ENCODE results near the gene TRIM47.
"Not testable (repeated sequence)": the region's sequence is repeated elsewhere in the genome, so short reads cannot be mapped to it uniquely, and the experiment has no call there.

The TRIM47 gene

GRCh38 chr17:75872434-75873351 is 5.7 kb downstream of the TRIM47 start:
- Histone ChIP-seq H2AFZ (ENCODE audit: low read length) (peak overlapping the region; percentile 59), H3K79me2 (ENCODE audit: low read length) (peaks cover 31% of the 10 kb centered on the region), H3K27me3 (replicated peaks; ENCODE audit: insufficient read depth, low read length) (no peaks in the 10 kb centered on the region), H4K20me1 (ENCODE audit: insufficient read depth, low read length) (no peaks in the 10 kb centered on the region), H3K9ac (ENCODE audit: low read length) (peak overlapping the region; percentile 64), H3K27ac (ENCODE audit: low read length) (peak overlapping the region; percentile 83), H3K4me1 (ENCODE audit: low read length) (peaks cover 25% of the 10 kb centered on the region), H3K4me3 (ENCODE audit: low read length) (no peak overlapping the region), H3F3A (ENCODE audit: insufficient read depth, low read length) (peaks cover 43% of the 10 kb centered on the region), H3K9me3 (replicated peaks; ENCODE audit: insufficient read depth, low read length) (no peaks in the 10 kb centered on the region), H3K4me2 (ENCODE audit: low read depth, low read length) (peak overlapping the region; percentile 19; the same call in 1 of the 2 replicates), H3K36me3 (replicated peaks; ENCODE audit: insufficient read depth, low read length) (peaks cover 4% of the 10 kb centered on the region; the same call in 1 of the 2 replicates), H3K9me2 (replicated peaks; ENCODE audit: insufficient read depth, low read length) (no peaks in the 10 kb centered on the region)
- TF ChIP-seq EZH2 (optimal IDR thresholded peaks at IDR 0.05; ENCODE audit: low read depth, low read length) (no peak), CTCF (IDR thresholded peaks at IDR 0.05; ENCODE audit: low read length) (no peak), EZH2phosphoT487 (IDR thresholded peaks at IDR 0.05; ENCODE audit: low read length) (no peak)
- peak; percentile 69 for DNase-seq

GRCh38 chr17:75870228-75870627 is 8.2 kb downstream of the TRIM47 start:
- H3K36me3 ChIP-seq (replicated peaks; ENCODE audit: insufficient read depth, low read length); H2AFZ ChIP-seq (ENCODE audit: low read length); H3K4me2 ChIP-seq (ENCODE audit: low read depth, low read length); H3K4me3 ChIP-seq (ENCODE audit: low read length); H3K9me3 ChIP-seq (replicated peaks; ENCODE audit: insufficient read depth, low read length); H3K79me2 ChIP-seq (ENCODE audit: low read length); H3K27ac ChIP-seq (ENCODE audit: low read length); H3K9ac ChIP-seq (ENCODE audit: low read length); H3K9me2 ChIP-seq (replicated peaks; ENCODE audit: insufficient read depth, low read length); H3K27me3 ChIP-seq (replicated peaks; ENCODE audit: insufficient read depth, low read length); DNase-seq; H4K20me1 ChIP-seq (ENCODE audit: insufficient read depth, low read length): not testable (repeated sequence)
- H3K4me1 ChIP-seq (ENCODE audit: low read length): peaks cover 26% of the 10 kb centered on the region
- peaks cover 26% of the 10 kb centered on the region for H3F3A ChIP-seq (ENCODE audit: insufficient read depth, low read length)

GRCh38 chr17:75869282-75870141 is 8.9 kb downstream of the TRIM47 start:
- no peak overlapping the region for H3K4me2 ChIP-seq (ENCODE audit: low read depth, low read length)
- TF ChIP-seq EZH2phosphoT487 (IDR thresholded peaks at IDR 0.05; ENCODE audit: low read length) (no peak), EZH2 (optimal IDR thresholded peaks at IDR 0.05; ENCODE audit: low read depth, low read length) (no peak), CTCF (IDR thresholded peaks at IDR 0.05; ENCODE audit: low read length) (no peak)
- H3K27ac ChIP-seq (ENCODE audit: low read length): no peak overlapping the region
- H3K9me2 ChIP-seq (replicated peaks; ENCODE audit: insufficient read depth, low read length): no peaks in the 10 kb centered on the region
- H3K4me3 ChIP-seq (ENCODE audit: low read length): no peak overlapping the region
- no peak overlapping the region for H2AFZ ChIP-seq (ENCODE audit: low read length)
- peaks cover 32% of the 10 kb centered on the region for H3F3A ChIP-seq (ENCODE audit: insufficient read depth, low read length)
- no peak for DNase-seq
- peaks cover 2% of the 10 kb centered on the region; the same call in 1 of the 2 replicates for H3K36me3 ChIP-seq (replicated peaks; ENCODE audit: insufficient read depth, low read length)
- H3K27me3 ChIP-seq (replicated peaks; ENCODE audit: insufficient read depth, low read length): no peaks in the 10 kb centered on the region
- H3K4me1 ChIP-seq (ENCODE audit: low read length): peaks cover 29% of the 10 kb centered on the region
- H3K79me2 ChIP-seq (ENCODE audit: low read length): peaks cover 2% of the 10 kb centered on the region; the same call in 1 of the 2 replicates
- H4K20me1 ChIP-seq (ENCODE audit: insufficient read depth, low read length): no peaks in the 10 kb centered on the region
- H3K9me3 ChIP-seq (replicated peaks; ENCODE audit: insufficient read depth, low read length): no peaks in the 10 kb centered on the region
- no peak overlapping the region for H3K9ac ChIP-seq (ENCODE audit: low read length)

- not testable (repeated sequence) for H3K9me3 ChIP-seq (replicated peaks; ENCODE audit: insufficient read depth, low read length); H3K27ac ChIP-seq (ENCODE audit: low read length); H4K20me1 ChIP-seq (ENCODE audit: insufficient read depth, low read length); H3K27me3 ChIP-seq (replicated peaks; ENCODE audit: insufficient read depth, low read length); H3K9ac ChIP-seq (ENCODE audit: low read length); H3K9me2 ChIP-seq (replicated peaks; ENCODE audit: insufficient read depth, low read length); H3K36me3 ChIP-seq (replicated peaks; ENCODE audit: insufficient read depth, low read length); H3K4me3 ChIP-seq (ENCODE audit: low read length); DNase-seq; H3K4me2 ChIP-seq (ENCODE audit: low read depth, low read length); H3K79me2 ChIP-seq (ENCODE audit: low read length); H2AFZ ChIP-seq (ENCODE audit: low read length)
- Histone ChIP-seq H3K4me1 (ENCODE audit: low read length) (peaks cover 34% of the 10 kb centered on the region), H3F3A (ENCODE audit: insufficient read depth, low read length) (peaks cover 32% of the 10 kb centered on the region)
These were observed 9.6 kb downstream of the TRIM47 start for GRCh38 chr17:75868730-75869281.

GRCh38 chr17:75865404-75866188 is 12.8 kb downstream of the TRIM47 start:
- H3K4me1 ChIP-seq (ENCODE audit: low read length): peaks cover 25% of the 10 kb centered on the region

More at GRCh38 chr17:75865404-75866188, 12.8 kb downstream of the TRIM47 start:
- H3K4me3 ChIP-seq (ENCODE audit: low read length): peak overlapping the region; percentile 31; the same call in 1 of the 2 replicates
- H3K79me2 ChIP-seq (ENCODE audit: low read length); H3K27me3 ChIP-seq (replicated peaks; ENCODE audit: insufficient read depth, low read length); H3K9me3 ChIP-seq (replicated peaks; ENCODE audit: insufficient read depth, low read length); DNase-seq; H3K36me3 ChIP-seq (replicated peaks; ENCODE audit: insufficient read depth, low read length); H4K20me1 ChIP-seq (ENCODE audit: insufficient read depth, low read length); H3K9me2 ChIP-seq (replicated peaks; ENCODE audit: insufficient read depth, low read length): not testable (repeated sequence)
- H3K9ac ChIP-seq (ENCODE audit: low read length): peak overlapping the region; percentile 78
- peaks cover 19% of the 10 kb centered on the region for H3F3A ChIP-seq (ENCODE audit: insufficient read depth, low read length)
- H2AFZ ChIP-seq (ENCODE audit: low read length): peak overlapping the region; percentile 83
- H3K27ac ChIP-seq (ENCODE audit: low read length): peak overlapping the region; percentile 98
- H3K4me2 ChIP-seq (ENCODE audit: low read depth, low read length): peak overlapping the region; percentile 90

Data from MM.1S (cell line).